Natural killer cell (primary cell): ENCODE results near the gene NFIB. TPM values are rescaled to one million over a fixed set of nuclear protein-coding genes. Genes with fewer than 3 reads are reported as not detected.

Experiments
- ATAC-seq, 3 donors: fragments of 150-1000 bp in 2 of 3; fragments of 200-7000 bp in 1 of 3; cut with Tn5 transposase; 1 replicate in 1 of 3; 2 replicates in 2 of 3; pipeline ENCODE4 v1.10.0; 2021; ENCODE audit warnings: mild to moderate bottlenecking in 2 of 3, moderate library complexity in 2 of 3
- DNase-seq, 2 donors: peaks; one replicate each; pipeline versions ENCODE4 v3.0.0 to v3.0.0-alpha.2; 2013 to 2021; ENCODE audit warnings: mixed read lengths in 1 of 2
- H3K27ac ChIP-seq: one replicate; pipeline ENCODE4 v1.5.1; 2013; ENCODE audit warnings: mild to moderate bottlenecking, low read length
- H3K27me3 ChIP-seq: one replicate; pipeline ENCODE4 v1.6.1; 2013; ENCODE audit warnings: low read length; ENCODE audit not compliant: control insufficient read depth, insufficient read depth
- H3K36me3 ChIP-seq: one replicate; pipeline ENCODE4 v1.6.1; 2013; ENCODE audit warnings: low read length; ENCODE audit not compliant: control insufficient read depth, insufficient read depth
- H3K4me1 ChIP-seq: one replicate; pipeline ENCODE4 v1.6.1; 2013; ENCODE audit warnings: low read length; ENCODE audit not compliant: control insufficient read depth, insufficient read depth
- H3K4me3 ChIP-seq: one replicate; pipeline ENCODE4 v1.5.1; 2013; ENCODE audit warnings: low read length
- H3K9me3 ChIP-seq: one replicate; pipeline ENCODE4 v1.6.1; 2013; ENCODE audit warnings: low read length; ENCODE audit not compliant: control insufficient read depth, insufficient read depth
- H3K27ac Mint-ChIP-seq, 2 donors: one replicate each; pipeline ENCODE4 v1.8.0; 2022; ENCODE audit warnings: mild to moderate bottlenecking in 2 of 2, mixed read lengths in 2 of 2, moderate library complexity in 1 of 2
- H3K27me3 Mint-ChIP-seq, 2 donors: one replicate each; pipeline ENCODE4 v1.8.0; 2022; ENCODE audit warnings: low read depth in 2 of 2, mixed read lengths in 2 of 2
- H3K36me3 Mint-ChIP-seq: one replicate; pipeline ENCODE4 v1.8.0; 2022; ENCODE audit warnings: mixed read lengths
- H3K4me1 Mint-ChIP-seq, 2 donors: one replicate each; pipeline ENCODE4 v1.8.0; 2022; ENCODE audit warnings: mixed read lengths in 2 of 2
- H3K4me3 Mint-ChIP-seq: one replicate; pipeline ENCODE4 v1.8.0; 2022; ENCODE audit warnings: mild to moderate bottlenecking, moderate library complexity, mixed read lengths
- H3K9me3 Mint-ChIP-seq, 2 donors: one replicate each; pipeline ENCODE4 v1.8.0; 2022; ENCODE audit warnings: mixed read lengths in 2 of 2
- CTCF ChIP-seq: fragments of 200-600 bp; IDR thresholded peaks from one replicate; pipeline ENCODE4 v1.8.0; 2022; ENCODE audit warnings: antibody characterized with exemption
- WGBS: methylation state at CpG from one replicate; pipeline ENCODE4 v1.1.7; 2013; ENCODE audit warnings: missing lambda C conversion rate; ENCODE audit not compliant: insufficient coverage; 5-methylcytosine and 5-hydroxymethylcytosine counted together
- intact Hi-C: fragments of 100-400 bp; cut with micrococcal nuclease; formaldehyde crosslinking; loops from one replicate; pipeline ENCODE4 v1.14.2; 2022
- total RNA-seq, 4 donors: library from RNA; stranded (reverse); fragments of 120-200 nt in 1 of 4; gene quantifications; one replicate each; pipeline versions ENCODE4 v1.2.3 to v1.2.4, GENCODE V29; 2013 to 2022

NFIB gene
- total RNA-seq, 3 donors from 2014 or later (not counting 1 experiment from before 2014, with no cell fraction given): 0.20 to 0.21 TPM; not detected in 1

GRCh38 chr9:14304259-14304658 lies 9.7 kb downstream of the NFIB start:
- no peak overlapping the region for H3K4me3 ChIP-seq
- H3K27me3 ChIP-seq: peaks cover 3% of the 10 kb centered on the region
- H3K4me1 ChIP-seq: no peaks in the 10 kb centered on the region
- Mint-ChIP-seq H3K36me3 (no peaks in the 10 kb centered on the region), H3K27ac (no peak overlapping the region), H3K4me3 (no peak overlapping the region), H3K27me3 (peaks cover 22 to 58% of the 10 kb centered on the region in 2 donors), H3K4me1 (no peaks in the 10 kb centered on the region), H3K9me3 (peaks cover 0 to 2% of the 10 kb centered on the region in 2 donors)
- H3K27ac ChIP-seq: no peak overlapping the region
- ATAC-seq (no peak), DNase-seq (no peak)
- intact Hi-C loops: no loop called here
- no peak for TF ChIP-seq CTCF
- no peaks in the 10 kb centered on the region for H3K36me3 ChIP-seq
- H3K9me3 ChIP-seq: no peaks in the 10 kb centered on the region
- 92% methylated on average over 2 of the region's 3 CpGs for WGBS

- ATAC-seq: no peak
- no peak for TF ChIP-seq CTCF
Measured at GRCh38 chr9:14303521-14303920, 10.4 kb downstream of the NFIB start.

GRCh38 chr9:14303100-14303499 lies 10.8 kb downstream of the NFIB start:
- TF ChIP-seq CTCF: no peak
- no peak overlapping the region for H3K27ac Mint-ChIP-seq
- no peak overlapping the region for H3K4me3 ChIP-seq
- ATAC-seq: no peak
- peaks cover 0 to 2% of the 10 kb centered on the region in 2 donors for H3K9me3 Mint-ChIP-seq
- peaks cover 3% of the 10 kb centered on the region for H3K27me3 ChIP-seq
- no peak overlapping the region for H3K4me3 Mint-ChIP-seq
- 88% methylated on average over 1 of the region's 2 CpGs for WGBS
- no peaks in the 10 kb centered on the region for H3K4me1 ChIP-seq
- no peak for DNase-seq
- intact Hi-C loops: no loop called here
- H3K36me3 Mint-ChIP-seq: no peaks in the 10 kb centered on the region
- peaks cover 15 to 47% of the 10 kb centered on the region in 2 donors for H3K27me3 Mint-ChIP-seq
- no peaks in the 10 kb centered on the region for H3K36me3 ChIP-seq
- H3K4me1 Mint-ChIP-seq: no peaks in the 10 kb centered on the region
- H3K9me3 ChIP-seq: no peaks in the 10 kb centered on the region
- no peak overlapping the region for H3K27ac ChIP-seq

More at GRCh38 chr9:14303521-14303920, 10.4 kb downstream of the NFIB start:
- H3K36me3 ChIP-seq: no peaks in the 10 kb centered on the region
- intact Hi-C loops: no loop called here
- H3K9me3 ChIP-seq: no peaks in the 10 kb centered on the region
- Mint-ChIP-seq H3K27me3 (peaks cover 18 to 51% of the 10 kb centered on the region in 2 donors), H3K4me3 (no peak overlapping the region), H3K27ac (no peak overlapping the region), H3K36me3 (no peaks in the 10 kb centered on the region), H3K9me3 (peaks cover 0 to 2% of the 10 kb centered on the region in 2 donors), H3K4me1 (no peaks in the 10 kb centered on the region)
- H3K27me3 ChIP-seq: peaks cover 3% of the 10 kb centered on the region
- 89% methylated on average over 6 of the region's 9 CpGs for WGBS
- H3K4me1 ChIP-seq: no peaks in the 10 kb centered on the region
- no peak overlapping the region for H3K27ac ChIP-seq
- H3K4me3 ChIP-seq: no peak overlapping the region
- no peak for DNase-seq

- Histone ChIP-seq H3K36me3 (no peaks in the 10 kb centered on the region), H3K4me3 (no peak overlapping the region), H3K4me1 (no peaks in the 10 kb centered on the region), H3K27ac (no peak overlapping the region), H3K9me3 (no peaks in the 10 kb centered on the region), H3K27me3 (peaks cover 3% of the 10 kb centered on the region)
- H3K27me3 Mint-ChIP-seq: peaks cover 15 to 40% of the 10 kb centered on the region in 2 donors
- no peak overlapping the region for H3K27ac Mint-ChIP-seq
- H3K9me3 Mint-ChIP-seq: peaks cover 0 to 2% of the 10 kb centered on the region in 2 donors
- no peak overlapping the region for H3K4me3 Mint-ChIP-seq
- no peak for TF ChIP-seq CTCF
- ATAC-seq (no peak), DNase-seq (no peak)
- H3K4me1 Mint-ChIP-seq: no peaks in the 10 kb centered on the region
- 28% methylated on average over 3 of the region's 4 CpGs for WGBS
- intact Hi-C loops: no loop called here
- no peaks in the 10 kb centered on the region for H3K36me3 Mint-ChIP-seq
Measured at GRCh38 chr9:14302405-14302804, 11.5 kb downstream of the NFIB start.
